Lung (tissue), 12 donors: ENCODE data around the gene YARS1. TPM values are rescaled to one million over a fixed set of nuclear protein-coding genes. Genes with fewer than 3 reads are reported as not detected.

ENCODE experiments used
- ATAC-seq: fragments of 200-7000 bp; cut with Tn5 transposase; one replicate; pipeline ENCODE4 v1.9.1; 2020; ENCODE audit warnings: moderate number of reproducible peaks; ENCODE audit not compliant: insufficient read depth, low FRiP score
- DNase-seq, 3 donors: peaks; one replicate each; pipeline ENCODE4 v3.0.0-alpha.2; 2013 to 2017
- H3K27ac ChIP-seq, 2 donors: one replicate each; pipeline ENCODE4 v1.5.1; 2013; ENCODE audit warnings: mild to moderate bottlenecking in 2 of 2, moderate library complexity in 2 of 2, control low read depth in 1 of 2, inconsistent platforms in 1 of 2, low read depth in 1 of 2, low read length in 1 of 2
- H3K27me3 ChIP-seq, 3 donors: one replicate each; pipeline ENCODE4 v1.5.1; 2013; ENCODE audit warnings: low read length in 2 of 3; ENCODE audit not compliant: control insufficient read depth in 3 of 3, insufficient read depth in 3 of 3
- H3K36me3 ChIP-seq, 4 donors: one replicate each; pipeline ENCODE4 v1.5.1; 2013; ENCODE audit warnings: low read length in 4 of 4, mild to moderate bottlenecking in 1 of 4, moderate library complexity in 1 of 4; ENCODE audit not compliant: control insufficient read depth in 4 of 4, insufficient read depth in 4 of 4
- H3K4me1 ChIP-seq, 5 donors: one replicate each; pipeline ENCODE4 v1.5.1; 2013; ENCODE audit warnings: low read length in 5 of 5, mild to moderate bottlenecking in 2 of 5, moderate library complexity in 1 of 5; ENCODE audit not compliant: control insufficient read depth in 5 of 5, insufficient read depth in 5 of 5
- H3K4me3 ChIP-seq: one replicate; pipeline ENCODE4 v1.5.1; 2013; ENCODE audit warnings: mild to moderate bottlenecking, control low read depth, moderate library complexity
- H3K9ac ChIP-seq, 2 donors: one replicate each; pipeline ENCODE4 v1.5.1; 2013; ENCODE audit warnings: low read length in 2 of 2, control low read depth in 1 of 2; ENCODE audit not compliant: insufficient read depth in 1 of 2
- H3K9me3 ChIP-seq, 4 donors: one replicate each; pipeline ENCODE4 v1.5.1; 2013; ENCODE audit warnings: low read length in 3 of 4, mild to moderate bottlenecking in 1 of 4, moderate library complexity in 1 of 4; ENCODE audit not compliant: control insufficient read depth in 4 of 4, insufficient read depth in 3 of 4
- WGBS, 2 donors: extraction: QIAGEN DNeasy Blood & Tissue Kit; methylation state at CpG; one replicate each; pipeline ENCODE4 v1.1.7; 2013; 5-methylcytosine and 5-hydroxymethylcytosine counted together
- polyA plus RNA-seq, 2 donors: library from polyadenylated mRNA; stranded (reverse); fragments of 200-250 nt; gene quantifications; one replicate each; pipeline ENCODE4 v1.2.1, GENCODE V29; 2013
- total RNA-seq, 2 donors: library from RNA; depleted of rRNA in 1 of 2; stranded (reverse); fragments of >200 nt in 1 of 2; gene quantifications; one replicate each; pipeline ENCODE4 v1.2.1, GENCODE V29; 2014 to 2021
- TF ChIP-seq, protein P1 (sequence below): IDR thresholded peaks from 2 replicates; pipeline ENCODE4 v1.5.1; 2012; ENCODE audit warnings: mild to moderate bottlenecking; ENCODE audit errors: control extremely low read depth, extremely low read depth
- donor health status: control.
- donor health status: control.
- donor health status: Bipolar disorder and iron deficiency.
- donor health status: healthy.
- donor health status: DM: yes; HTN: yes; CAD: no.

Gene YARS1
- total and polyA plus RNA-seq, 4 donors = 61.2 to 151 (median 77.8) TPM

DNA sequence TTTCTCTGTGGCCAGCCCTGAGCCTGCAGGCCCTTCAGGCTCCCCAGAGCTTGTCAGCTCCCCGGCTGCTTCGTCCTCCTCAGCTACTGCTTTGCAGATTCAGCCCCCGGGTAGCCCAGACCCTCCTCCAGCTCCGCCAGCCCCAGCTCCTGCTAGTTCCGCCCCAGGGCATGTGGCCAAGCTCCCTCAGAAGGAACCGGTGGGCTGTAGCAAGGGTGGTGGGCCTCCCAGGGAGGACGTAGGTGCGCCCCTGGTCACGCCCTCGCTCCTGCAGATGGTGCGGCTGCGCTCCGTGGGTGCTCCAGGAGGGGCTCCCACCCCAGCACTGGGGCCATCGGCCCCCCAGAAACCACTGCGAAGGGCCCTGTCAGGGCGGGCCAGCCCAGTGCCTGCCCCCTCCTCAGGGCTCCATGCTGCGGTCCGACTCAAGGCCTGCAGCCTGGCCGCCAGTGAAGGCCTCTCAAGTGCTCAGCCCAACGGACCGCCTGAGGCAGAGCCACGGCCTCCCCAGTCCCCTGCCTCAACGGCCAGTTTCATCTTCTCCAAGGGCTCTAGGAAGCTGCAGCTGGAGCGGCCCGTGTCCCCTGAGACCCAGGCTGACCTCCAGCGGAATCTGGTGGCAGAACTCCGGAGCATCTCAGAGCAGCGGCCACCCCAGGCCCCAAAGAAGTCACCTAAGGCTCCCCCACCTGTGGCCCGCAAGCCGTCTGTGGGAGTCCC lies 45.4 kb downstream of the YARS1 start:
- Histone ChIP-seq H3K9ac (no peak overlapping the region), H3K36me3 (peaks cover 11 to 45% (median 13%) of the 10 kb centered on the region in 4 donors), H3K27me3 (no peaks in the 10 kb centered on the region), H3K4me1 (peaks cover 0 to 25% (median 18%) of the 10 kb centered on the region in 5 donors), H3K27ac (no peak overlapping the region), H3K4me3 (no peak overlapping the region), H3K9me3 (no peaks in the 10 kb centered on the region)
- TF ChIP-seq, protein P1, sequence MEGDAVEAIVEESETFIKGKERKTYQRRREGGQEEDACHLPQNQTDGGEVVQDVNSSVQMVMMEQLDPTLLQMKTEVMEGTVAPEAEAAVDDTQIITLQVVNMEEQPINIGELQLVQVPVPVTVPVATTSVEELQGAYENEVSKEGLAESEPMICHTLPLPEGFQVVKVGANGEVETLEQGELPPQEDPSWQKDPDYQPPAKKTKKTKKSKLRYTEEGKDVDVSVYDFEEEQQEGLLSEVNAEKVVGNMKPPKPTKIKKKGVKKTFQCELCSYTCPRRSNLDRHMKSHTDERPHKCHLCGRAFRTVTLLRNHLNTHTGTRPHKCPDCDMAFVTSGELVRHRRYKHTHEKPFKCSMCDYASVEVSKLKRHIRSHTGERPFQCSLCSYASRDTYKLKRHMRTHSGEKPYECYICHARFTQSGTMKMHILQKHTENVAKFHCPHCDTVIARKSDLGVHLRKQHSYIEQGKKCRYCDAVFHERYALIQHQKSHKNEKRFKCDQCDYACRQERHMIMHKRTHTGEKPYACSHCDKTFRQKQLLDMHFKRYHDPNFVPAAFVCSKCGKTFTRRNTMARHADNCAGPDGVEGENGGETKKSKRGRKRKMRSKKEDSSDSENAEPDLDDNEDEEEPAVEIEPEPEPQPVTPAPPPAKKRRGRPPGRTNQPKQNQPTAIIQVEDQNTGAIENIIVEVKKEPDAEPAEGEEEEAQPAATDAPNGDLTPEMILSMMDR = no peak
- ATAC-seq (no peak), DNase-seq (no peak)
- WGBS, 2 donors = 89 to 95% methylated on average over 25 to 30 of the region's 30 CpGs

DNA sequence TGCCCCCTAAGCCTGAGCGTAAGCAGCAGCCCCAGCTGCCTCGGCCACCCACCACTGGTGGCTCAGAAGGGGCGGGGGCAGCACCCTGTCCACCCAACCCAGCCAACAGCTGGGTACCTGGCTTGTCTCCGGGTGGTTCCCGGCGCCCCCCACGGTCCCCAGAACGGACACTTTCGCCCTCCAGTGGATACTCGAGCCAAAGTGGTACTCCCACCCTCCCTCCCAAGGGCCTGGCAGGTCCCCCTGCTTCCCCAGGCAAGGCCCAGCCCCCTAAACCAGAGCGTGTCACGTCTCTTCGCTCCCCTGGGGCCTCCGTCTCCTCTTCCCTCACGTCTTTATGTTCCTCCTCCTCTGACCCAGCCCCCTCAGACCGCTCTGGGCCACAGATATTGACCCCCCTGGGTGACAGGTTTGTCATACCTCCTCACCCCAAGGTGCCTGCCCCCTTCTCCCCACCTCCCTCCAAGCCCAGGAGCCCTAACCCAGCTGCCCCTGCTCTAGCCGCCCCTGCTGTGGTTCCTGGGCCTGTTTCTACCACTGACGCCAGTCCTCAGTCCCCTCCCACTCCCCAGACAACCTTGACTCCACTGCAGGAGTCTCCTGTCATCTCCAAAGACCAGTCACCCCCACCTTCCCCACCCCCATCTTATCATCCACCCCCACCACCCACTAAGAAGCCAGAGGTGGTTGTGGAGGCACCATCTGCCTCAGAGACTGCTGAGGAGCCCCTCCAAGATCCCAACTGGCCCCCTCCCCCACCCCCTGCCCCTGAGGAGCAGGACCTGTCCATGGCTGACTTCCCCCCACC lies 46.2 kb downstream of the YARS1 start:
- H3K9me3 ChIP-seq = no peaks in the 10 kb centered on the region
- WGBS, 2 donors = 87 to 92% methylated on average over 17 to 18 of the region's 18 CpGs
- DNase-seq (no peak), ATAC-seq (no peak)
- H3K4me3 ChIP-seq = no peak overlapping the region
- no peak overlapping the region for H3K27ac ChIP-seq
- no peaks in the 10 kb centered on the region for H3K27me3 ChIP-seq
- no peak overlapping the region for H3K9ac ChIP-seq
- H3K4me1 ChIP-seq = peaks cover 0 to 33% (median 24%) of the 10 kb centered on the region in 5 donors
- TF ChIP-seq, protein P1 = no peak
- H3K36me3 ChIP-seq = peaks cover 11 to 44% (median 13%) of the 10 kb centered on the region in 4 donors

DNA sequence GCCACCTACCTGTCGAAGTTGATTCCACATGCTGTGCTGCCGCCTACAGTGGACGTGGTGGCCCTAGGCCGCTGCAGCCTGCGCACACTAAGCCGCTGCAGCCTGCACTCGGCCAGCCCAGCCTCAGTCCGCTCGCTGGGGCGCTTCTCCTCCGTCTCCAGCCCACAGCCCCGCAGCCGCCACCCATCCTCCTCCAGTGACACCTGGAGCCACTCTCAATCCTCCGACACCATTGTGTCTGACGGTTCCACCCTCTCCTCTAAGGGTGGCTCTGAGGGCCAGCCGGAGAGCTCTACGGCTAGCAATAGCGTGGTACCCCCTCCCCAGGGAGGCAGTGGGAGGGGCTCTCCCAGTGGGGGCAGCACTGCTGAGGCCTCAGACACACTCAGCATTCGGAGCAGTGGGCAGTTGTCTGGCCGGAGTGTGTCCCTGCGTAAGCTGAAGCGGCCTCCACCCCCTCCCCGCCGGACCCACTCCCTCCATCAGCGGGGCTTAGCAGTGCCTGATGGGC lies 46.9 kb downstream of the YARS1 start:
- Histone ChIP-seq H3K9ac (no peak overlapping the region), H3K27me3 (no peaks in the 10 kb centered on the region), H3K4me1 (peaks cover 0 to 40% (median 27%) of the 10 kb centered on the region in 5 donors), H3K4me3 (no peak overlapping the region), H3K9me3 (no peaks in the 10 kb centered on the region), H3K27ac (no peak overlapping the region), H3K36me3 (peaks cover 5 to 38% (median 8%) of the 10 kb centered on the region in 4 donors)
- no peak for DNase-seq
- TF ChIP-seq, protein P1 = no peak
- ATAC-seq = no peak
- 94% methylated on average over 25 of the region's 25 CpGs for WGBS, 2 donors
